HepG2 (cell line): Measurements from ENCODE around the gene PARP2. TPM values are rescaled to one million over a fixed set of nuclear protein-coding genes. Genes with fewer than 3 reads are reported as not detected.

Experiments
- ATRX ChIP-seq: sonication (generic); formaldehyde crosslinking; IDR thresholded peaks from 2 replicates; pipeline ENCODE4 v1.4.0; 2020; ENCODE audit warnings: missing genetic modification reagents, borderline replicate concordance
- DR1 ChIP-seq: sonication (generic); formaldehyde crosslinking; IDR thresholded peaks from 2 replicates; pipeline ENCODE4 v1.8.0; 2021; ENCODE audit warnings: mild to moderate bottlenecking, missing genetic modification reagents, inconsistent platforms
- KLF12 ChIP-seq: sonication (generic); formaldehyde crosslinking; IDR thresholded peaks from 2 replicates; pipeline ENCODE4 v1.4.0; 2020; ENCODE audit warnings: missing genetic modification reagents, borderline replicate concordance
- MAF1 ChIP-seq: sonication (generic); formaldehyde crosslinking; IDR thresholded peaks from 2 replicates; pipeline ENCODE4 v1.5.0; 2020; ENCODE audit warnings: missing genetic modification reagents, borderline replicate concordance
- MYNN ChIP-seq: sonication (generic); formaldehyde crosslinking; IDR thresholded peaks from 2 replicates; pipeline ENCODE4 v1.4.0; 2020; ENCODE audit warnings: mild to moderate bottlenecking, low read depth, missing genetic modification reagents
- NPAS2 ChIP-seq: sonication (generic); formaldehyde crosslinking; IDR thresholded peaks from 2 replicates; pipeline ENCODE4 v1.8.0; 2022; ENCODE audit warnings: mild to moderate bottlenecking, missing genetic modification reagents, borderline replicate concordance
- ZBTB40 ChIP-seq, 2 experiments: fragments of 450-650 bp in 1 of 2; sonication (generic) in 1 of 2; formaldehyde crosslinking in 1 of 2; IDR thresholded peaks; 2 replicates each; pipeline versions ENCODE4 v1.6.1 to v1.8.0; 2016 to 2022; ENCODE audit warnings: antibody characterized with exemption in 1 of 2, mild to moderate bottlenecking in 1 of 2, missing genetic modification reagents in 1 of 2
- ZNF431 ChIP-seq: sonication (generic); formaldehyde crosslinking; IDR thresholded peaks from 2 replicates; pipeline ENCODE4 v1.9.0; 2022; ENCODE audit warnings: missing genetic modification reagents, low read depth, mild to moderate bottlenecking, borderline replicate concordance
- ZNF460 ChIP-seq: sonication (generic); formaldehyde crosslinking; IDR thresholded peaks from 2 replicates; pipeline ENCODE4 v1.5.1; 2020; ENCODE audit warnings: missing genetic modification reagents, mild to moderate bottlenecking, borderline replicate concordance
- ZNF580 ChIP-seq: IDR thresholded peaks from 2 replicates; pipeline ENCODE4 v1.6.1; 2016; ENCODE audit warnings: low read depth, borderline replicate concordance
- ZNF589 ChIP-seq: sonication (generic); formaldehyde crosslinking; conservative IDR thresholded peaks from 2 replicates; pipeline ENCODE4 v1.8.0; 2022; ENCODE audit warnings: mild to moderate bottlenecking, moderate library complexity, missing genetic modification reagents
- polyA plus RNA-seq, 8 experiments: library from polyadenylated mRNA; depleted of rRNA in 3 of 8; stranded (reverse) in 7 of 8; unstranded in 1 of 8; fragments of >200 nt; fragmentation: Illumina TruSeq in 4 of 8; extraction: Trizol in 4 of 8; gene quantifications; 2 replicates each; pipeline versions ENCODE4 v1.2.1 to v1.2.3, GENCODE V29; 2011 to 2016; ENCODE audit warnings: low read depth in 4 of 8, missing spikeins in 1 of 8, mixed read lengths in 1 of 8; ENCODE audit not compliant: insufficient read depth in 1 of 8
- total RNA-seq, 5 experiments: library from RNA; depleted of rRNA; stranded (reverse); fragments of >200 nt; fragmentation: Illumina TruSeq; extraction: Trizol; gene quantifications; 2 replicates each; pipeline ENCODE4 v1.2.3, GENCODE V29; 2016; ENCODE audit warnings: low read depth in 1 of 5
- TF ChIP-seq, protein P1 (sequence below): sonication (generic); formaldehyde crosslinking; IDR thresholded peaks from 2 replicates; pipeline ENCODE4 v1.4.0; 2020; ENCODE audit warnings: missing genetic modification reagents, mild to moderate bottlenecking, borderline replicate concordance
- TF ChIP-seq, protein P2 (sequence below): sonication (generic); formaldehyde crosslinking; IDR thresholded peaks from 2 replicates; pipeline ENCODE4 v1.4.0; 2020; ENCODE audit warnings: missing genetic modification reagents

PARP2 gene
- total and polyA plus RNA-seq, 2 of the 13 experiments (the other 11 are each of a cell fraction or from before 2014, with no cell fraction given) = 37.3 to 38.4 TPM

- TF ChIP-seq ZNF589 (no peak), NPAS2 (CRISPR knock-in tag) (no peak), ATRX (no peak), ZNF431 (CRISPR knock-in tag) (0 out of 2 replicates have a peak, but pooled peaks have one; percentile 35), KLF12 (CRISPR knock-in tag) (no peak), ZBTB40 (IDR thresholded peaks at IDR 0.05) (no peak), ZBTB40 (CRISPR knock-in tag; IDR thresholded peaks at IDR 0.05) (peak; percentile 61; the same call in 1 of the 2 replicates), MYNN (0 out of 2 replicates have a peak, but pooled peaks have one; percentile 45), DR1 (CRISPR knock-in tag) (no peak), ZNF580 (peak; percentile 64; the same call in 1 of the 2 replicates), MAF1 (CRISPR knock-in tag) (no peak), ZNF460 (CRISPR knock-in tag) (no peak)
- TF ChIP-seq, protein P1, sequence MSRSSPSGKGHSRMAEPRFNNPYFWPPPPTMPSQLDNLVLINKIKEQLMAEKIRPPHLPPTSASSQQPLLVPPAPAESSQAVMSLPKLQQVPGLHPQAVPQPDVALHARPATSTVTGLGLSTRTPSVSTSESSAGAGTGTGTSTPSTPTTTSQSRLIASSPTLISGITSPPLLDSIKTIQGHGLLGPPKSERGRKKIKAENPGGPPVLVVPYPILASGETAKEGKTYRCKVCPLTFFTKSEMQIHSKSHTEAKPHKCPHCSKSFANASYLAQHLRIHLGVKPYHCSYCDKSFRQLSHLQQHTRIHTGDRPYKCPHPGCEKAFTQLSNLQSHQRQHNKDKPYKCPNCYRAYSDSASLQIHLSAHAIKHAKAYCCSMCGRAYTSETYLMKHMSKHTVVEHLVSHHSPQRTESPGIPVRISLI (CRISPR knock-in tag) = no peak
- TF ChIP-seq, protein P2, sequence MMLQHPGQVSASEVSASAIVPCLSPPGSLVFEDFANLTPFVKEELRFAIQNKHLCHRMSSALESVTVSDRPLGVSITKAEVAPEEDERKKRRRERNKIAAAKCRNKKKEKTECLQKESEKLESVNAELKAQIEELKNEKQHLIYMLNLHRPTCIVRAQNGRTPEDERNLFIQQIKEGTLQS = no peak
Observed at GRCh38 chr14:20305265-20306078, 38.0 kb upstream of the PARP2 start, which contains the start of gene TTC5 (continued).
